Thymus (tissue), 11 donors: ENCODE data around the gene NEURL2. TPM values are rescaled to one million over a fixed set of nuclear protein-coding genes. Genes with fewer than 3 reads are reported as not detected.
"Not testable (repeated sequence)": the region's sequence is repeated elsewhere in the genome, so short reads cannot be mapped to it uniquely, and the experiment has no call there.

Source experiments
- DNase-seq, 9 donors: peaks; one replicate each; pipeline ENCODE4 v3.0.0-alpha.2; 2013; ENCODE audit warnings: low spot score in 9 of 9, low read depth in 6 of 9, missing footprints in 1 of 9
- H3K27ac ChIP-seq, 2 donors: one replicate each; pipeline ENCODE4 v1.5.1; 2013; ENCODE audit warnings: control low read depth in 1 of 2, low read depth in 1 of 2, low read length in 1 of 2, mild to moderate bottlenecking in 1 of 2, moderate library complexity in 1 of 2
- H3K27me3 ChIP-seq, 2 donors: one replicate each; pipeline ENCODE4 v1.5.1; 2013; ENCODE audit warnings: low read length in 1 of 2; ENCODE audit not compliant: control insufficient read depth in 2 of 2, insufficient read depth in 1 of 2
- H3K36me3 ChIP-seq, 2 donors: one replicate each; pipeline ENCODE4 v1.5.1; 2013; ENCODE audit warnings: low read length in 1 of 2, mild to moderate bottlenecking in 1 of 2, moderate library complexity in 1 of 2; ENCODE audit not compliant: control insufficient read depth in 2 of 2, insufficient read depth in 2 of 2
- H3K4me1 ChIP-seq, 2 donors: one replicate each; pipeline ENCODE4 v1.5.1; 2013; ENCODE audit warnings: low read length in 2 of 2; ENCODE audit not compliant: control insufficient read depth in 2 of 2, insufficient read depth in 2 of 2
- H3K4me3 ChIP-seq, 2 donors: one replicate each; pipeline ENCODE4 v1.5.1; 2013; ENCODE audit warnings: low read length in 2 of 2, control low read depth in 1 of 2, mild to moderate bottlenecking in 1 of 2
- H3K9me3 ChIP-seq, 2 donors: one replicate each; pipeline ENCODE4 v1.5.1; 2013; ENCODE audit warnings: low read length in 1 of 2, mild to moderate bottlenecking in 1 of 2; ENCODE audit not compliant: control insufficient read depth in 2 of 2, insufficient read depth in 1 of 2
- WGBS: extraction: QIAGEN DNeasy Blood & Tissue Kit; methylation state at CpG from one replicate; pipeline ENCODE4 v1.1.7; 2013; 5-methylcytosine and 5-hydroxymethylcytosine counted together
- polyA plus RNA-seq: library from polyadenylated mRNA; stranded (reverse); fragments of 200-250 nt; gene quantifications from one replicate; pipeline ENCODE4 v1.2.3, GENCODE V29; 2013
- total RNA-seq: library from RNA; stranded (reverse); fragments of 120-200 nt; gene quantifications from one replicate; pipeline ENCODE4 v1.2.4, GENCODE V29; 2013
- donor health status: healthy.

NEURL2 gene
- total and polyA plus RNA-seq, 2 donors: 8.1 to 51.4 TPM

- under 1% methylated on average over 102 of the region's 102 CpGs for WGBS
- H3K4me1 ChIP-seq: peaks cover 4 to 16% of the 10 kb centered on the region in 2 donors
- peak; percentile 96 to 100 (median 99) for DNase-seq
These were observed 43.8 kb upstream of the NEURL2 start, which contains the start of gene PCIF1 for GRCh38 chr20:45934586-45935415. TSS of gene PCIF1 (plus strand) at chr20:45934683. CDS start at chr20:45939000, 4,317 bp downstream.

GRCh38 chr20:45934046-45934585 lies 43.1 kb upstream of the NEURL2 start:
- WGBS: under 1% methylated on average over 34 of the region's 34 CpGs
- peak in 3 of 9 donors; percentile 62 to 75 (median 65) for DNase-seq
- H3K4me1 ChIP-seq: peaks cover 4 to 16% of the 10 kb centered on the region in 2 donors
- H3K27me3 ChIP-seq: no peaks in the 10 kb centered on the region
- peak overlapping the region; percentile 79 to 81 for H3K4me3 ChIP-seq
- peak overlapping the region; percentile 92 to 99 for H3K27ac ChIP-seq
- no peaks in the 10 kb centered on the region for H3K9me3 ChIP-seq
- peaks cover 22 to 24% of the 10 kb centered on the region in 2 donors for H3K36me3 ChIP-seq

More at GRCh38 chr20:45934586-45935415, 43.8 kb upstream of the NEURL2 start, which contains the start of gene PCIF1:
- Histone ChIP-seq H3K4me3 (peak within 1 kb of the TSS; percentile 79 to 81), H3K27ac (peak within 1 kb of the TSS; percentile 98 to 99), H3K27me3 (no peaks in the 10 kb centered on the region), H3K36me3 (peaks cover 29 to 30% of the 10 kb centered on the region in 2 donors), H3K9me3 (no peaks in the 10 kb centered on the region)

- Histone ChIP-seq H3K9me3 (no peaks in the 10 kb centered on the region), H3K36me3 (peaks cover 15 to 17% of the 10 kb centered on the region in 2 donors), H3K4me1 (peaks cover 4 to 16% of the 10 kb centered on the region in 2 donors), H3K27ac (peak overlapping the region; percentile 92 to 99), H3K4me3 (peak overlapping the region; percentile 79 to 81), H3K27me3 (no peaks in the 10 kb centered on the region)
- peak in 6 of 9 donors; percentile 55 to 85 (median 66) for DNase-seq
- WGBS: 32% methylated on average over 22 of the region's 22 CpGs
These were observed 42.4 kb upstream of the NEURL2 start for GRCh38 chr20:45933266-45934045.

- not testable (repeated sequence) for H3K9me3 ChIP-seq, H3K27ac ChIP-seq, H3K4me3 ChIP-seq, H3K27me3 ChIP-seq, H3K36me3 ChIP-seq, DNase-seq
- 98% methylated on average over 17 of the region's 17 CpGs for WGBS
- peaks cover 4 to 16% of the 10 kb centered on the region in 2 donors for H3K4me1 ChIP-seq
These were observed 40.7 kb upstream of the NEURL2 start for GRCh38 chr20:45931680-45932079.

- no peak overlapping the region for H3K27ac ChIP-seq
- H3K27me3 ChIP-seq: peaks cover 0 to 3% of the 10 kb centered on the region in 2 donors
- no peaks in the 10 kb centered on the region for H3K9me3 ChIP-seq
- 95% methylated on average over 14 of the region's 14 CpGs for WGBS
- H3K4me1 ChIP-seq: peaks cover 0 to 3% of the 10 kb centered on the region in 2 donors
- no peak for DNase-seq
- H3K4me3 ChIP-seq: no peak overlapping the region
- no peaks in the 10 kb centered on the region for H3K36me3 ChIP-seq
These were observed 36.3 kb upstream of the NEURL2 start for GRCh38 chr20:45927071-45927878.

- H3K4me1 ChIP-seq: peaks cover 0 to 3% of the 10 kb centered on the region in 2 donors
- peaks cover 0 to 3% of the 10 kb centered on the region in 2 donors for H3K27me3 ChIP-seq
- no peaks in the 10 kb centered on the region for H3K36me3 ChIP-seq
- no peak overlapping the region for H3K27ac ChIP-seq
- H3K4me3 ChIP-seq: no peak overlapping the region
- DNase-seq: no peak
- no peaks in the 10 kb centered on the region for H3K9me3 ChIP-seq
- WGBS: over 99% methylated on average over 2 of the region's 2 CpGs
These were observed 35.7 kb upstream of the NEURL2 start for GRCh38 chr20:45926731-45927070.

GRCh38 chr20:45925821-45926506 lies 35.0 kb upstream of the NEURL2 start:
- peak overlapping the region in 1 of 2 donors; percentile 46 for H3K27ac ChIP-seq
- peaks cover 0 to 4% of the 10 kb centered on the region in 2 donors for H3K27me3 ChIP-seq
- no peak for DNase-seq
- no peak overlapping the region for H3K4me3 ChIP-seq
- H3K36me3 ChIP-seq: no peaks in the 10 kb centered on the region
- 83% methylated on average over 9 of the region's 9 CpGs for WGBS
- peaks cover 0 to 4% of the 10 kb centered on the region in 2 donors for H3K4me1 ChIP-seq
- no peaks in the 10 kb centered on the region for H3K9me3 ChIP-seq
